SU-DHL-6 (cell line): ENCODE data around the gene MPO.

Experiments
- CTCF ChIP-seq: fragments of 200-600 bp; sonication (generic); IDR thresholded peaks from one replicate; pipeline ENCODE4 v1.5.1; 2017; ENCODE audit warnings: antibody characterized with exemption, mild to moderate bottlenecking, low read length, moderate library complexity; ENCODE audit not compliant: insufficient read depth, poor library complexity, severe bottlenecking
- EZH2phosphoT487 ChIP-seq: fragments of 200-600 bp; sonication (generic), shearing (Covaris generic); conservative IDR thresholded peaks from 2 replicates; pipeline ENCODE4 v1.6.1; 2018; ENCODE audit warnings: mild to moderate bottlenecking, antibody characterized with exemption, low read length, moderate library complexity, mixed read lengths

GRCh38 chr17:58278661-58279015, 2.1 kb downstream of the MPO start:
- no peak for TF ChIP-seq CTCF
- no peak for TF ChIP-seq EZH2phosphoT487
